Type B pancreatic cell (in vitro differentiated cells): ENCODE measurements around the gene RAB27B. TPM values are rescaled to one million over a fixed set of nuclear protein-coding genes. Genes with fewer than 3 reads are reported as not detected.

Experiments
- DNase-seq: peaks from one replicate; pipeline ENCODE4 v3.0.0; 2021; ENCODE audit warnings: mixed read lengths; ENCODE audit not compliant: unreplicated experiment; ENCODE audit errors: extremely low spot score
- H3K27ac Mint-ChIP-seq: 2 replicates; pipeline ENCODE4 v1.8.0; 2021; ENCODE audit warnings: mild to moderate bottlenecking, mixed read lengths
- H3K27me3 Mint-ChIP-seq: 2 replicates; pipeline ENCODE4 v1.8.0; 2021; ENCODE audit warnings: mixed read lengths
- H3K36me3 Mint-ChIP-seq: 2 replicates; pipeline ENCODE4 v1.8.0; 2021; ENCODE audit warnings: mixed read lengths
- H3K4me1 Mint-ChIP-seq: one replicate; pipeline ENCODE4 v1.8.0; 2021; ENCODE audit warnings: mixed read lengths; ENCODE audit not compliant: unreplicated experiment
- H3K4me3 Mint-ChIP-seq: 2 replicates; pipeline ENCODE4 v1.8.0; 2021; ENCODE audit warnings: mild to moderate bottlenecking, mixed read lengths
- H3K9me3 Mint-ChIP-seq: 2 replicates; pipeline ENCODE4 v1.8.0; 2021; ENCODE audit warnings: mixed read lengths
- CTCF ChIP-seq: fragments of 200-600 bp; sonication (generic); conservative IDR thresholded peaks from 2 replicates; pipeline ENCODE4 v1.5.0; 2021; ENCODE audit warnings: antibody characterized with exemption, mild to moderate bottlenecking
- total RNA-seq: library from RNA; stranded (reverse); gene quantifications from 2 replicates; pipeline ENCODE4 v1.2.1, GENCODE V29; 2021; ENCODE audit warnings: low replicate concordance

Gene RAB27B
- total RNA-seq, 1 donor from 2014 or later: 9.4 TPM

- no peaks in the 10 kb centered on the region for H3K27me3 Mint-ChIP-seq
- no peak for DNase-seq
- no peaks in the 10 kb centered on the region for H3K9me3 Mint-ChIP-seq
- no peak for TF ChIP-seq CTCF
- H3K4me1 Mint-ChIP-seq: no peaks in the 10 kb centered on the region
- H3K36me3 Mint-ChIP-seq: no peaks in the 10 kb centered on the region
- H3K4me3 Mint-ChIP-seq: no peak overlapping the region
- no peak overlapping the region for H3K27ac Mint-ChIP-seq
Observed at GRCh38 chr18:54939361-54939917, 111.2 kb downstream of the RAB27B start.

GRCh38 chr18:54942144-54942543 is 113.9 kb downstream of the RAB27B start:
- TF ChIP-seq CTCF: no peak
- H3K4me1 Mint-ChIP-seq: peaks cover 3% of the 10 kb centered on the region
- no peaks in the 10 kb centered on the region for H3K36me3 Mint-ChIP-seq
- no peak overlapping the region for H3K4me3 Mint-ChIP-seq
- no peaks in the 10 kb centered on the region for H3K9me3 Mint-ChIP-seq
- DNase-seq: no peak
- no peaks in the 10 kb centered on the region for H3K27me3 Mint-ChIP-seq
- H3K27ac Mint-ChIP-seq: no peak overlapping the region

GRCh38 chr18:54942569-54942968 is 114.3 kb downstream of the RAB27B start:
- Mint-ChIP-seq H3K27ac (no peak overlapping the region), H3K4me1 (peaks cover 3% of the 10 kb centered on the region), H3K27me3 (no peaks in the 10 kb centered on the region), H3K9me3 (no peaks in the 10 kb centered on the region), H3K4me3 (no peak overlapping the region), H3K36me3 (no peaks in the 10 kb centered on the region)
- TF ChIP-seq CTCF: no peak
- no peak for DNase-seq

Other genes starting within 250 kb of the RAB27B start
- gene DYNAP, start 237.2 kb upstream of the RAB27B start, total RNA-seq: not detected in 2 replicates
- 2.5 TPM in 1 of 2 replicates, not detected in the other for gene CCDC68, start 131.0 kb downstream of the RAB27B start, total RNA-seq